ENCODE results near the gene TCIRG1.

Gene TCIRG1

DNA sequence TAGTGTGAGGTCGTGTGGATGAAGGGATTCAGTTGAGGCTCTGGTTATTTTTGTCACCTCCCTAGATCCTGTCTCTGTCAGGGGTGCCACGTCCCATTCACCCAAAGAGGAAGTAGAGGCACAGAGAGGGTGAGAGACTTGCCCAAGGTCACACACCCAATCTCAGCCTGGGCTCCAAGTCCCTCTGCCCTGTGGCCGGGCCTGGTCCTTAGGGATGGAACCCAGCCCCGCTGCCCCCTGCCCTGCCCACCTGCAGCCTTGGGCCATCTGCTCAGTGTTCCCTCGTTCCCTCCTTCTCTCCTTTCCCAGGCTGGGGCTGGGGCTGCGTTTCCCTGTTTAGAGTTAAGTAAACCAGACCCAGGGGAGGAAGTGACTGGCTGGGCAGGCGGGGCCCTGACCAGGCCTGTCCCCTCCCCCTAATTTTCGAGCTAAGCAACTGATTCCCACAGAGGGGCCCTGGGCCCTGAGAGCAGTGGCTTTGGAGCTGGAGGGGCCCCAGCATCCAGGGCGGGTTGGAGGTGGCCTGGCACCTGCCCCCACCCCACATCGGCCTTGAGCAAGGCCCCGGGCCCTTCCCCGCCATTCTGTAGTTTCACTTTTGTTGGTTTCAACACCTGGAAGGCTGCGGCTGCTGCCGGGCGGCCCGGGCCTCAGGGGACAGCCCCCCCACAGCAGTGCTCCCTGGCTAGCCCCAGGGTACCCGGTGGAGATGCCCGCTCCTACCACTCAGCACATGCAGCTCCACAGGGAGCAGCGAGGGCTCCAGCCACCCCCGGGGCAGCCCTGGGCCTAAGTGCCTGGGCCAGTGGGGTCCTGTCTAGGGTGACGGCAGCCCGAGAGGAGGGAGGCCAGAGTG is 1.5 kb downstream of the TCIRG1 start:
- DNase-seq = no peak

GRCh38 chr11:68040957-68041591 is 2.2 kb downstream of the TCIRG1 start:
- no peak for DNase-seq

GRCh38 chr11:68041617-68042218 is 2.9 kb downstream of the TCIRG1 start:
- DNase-seq = no peak

DNA sequence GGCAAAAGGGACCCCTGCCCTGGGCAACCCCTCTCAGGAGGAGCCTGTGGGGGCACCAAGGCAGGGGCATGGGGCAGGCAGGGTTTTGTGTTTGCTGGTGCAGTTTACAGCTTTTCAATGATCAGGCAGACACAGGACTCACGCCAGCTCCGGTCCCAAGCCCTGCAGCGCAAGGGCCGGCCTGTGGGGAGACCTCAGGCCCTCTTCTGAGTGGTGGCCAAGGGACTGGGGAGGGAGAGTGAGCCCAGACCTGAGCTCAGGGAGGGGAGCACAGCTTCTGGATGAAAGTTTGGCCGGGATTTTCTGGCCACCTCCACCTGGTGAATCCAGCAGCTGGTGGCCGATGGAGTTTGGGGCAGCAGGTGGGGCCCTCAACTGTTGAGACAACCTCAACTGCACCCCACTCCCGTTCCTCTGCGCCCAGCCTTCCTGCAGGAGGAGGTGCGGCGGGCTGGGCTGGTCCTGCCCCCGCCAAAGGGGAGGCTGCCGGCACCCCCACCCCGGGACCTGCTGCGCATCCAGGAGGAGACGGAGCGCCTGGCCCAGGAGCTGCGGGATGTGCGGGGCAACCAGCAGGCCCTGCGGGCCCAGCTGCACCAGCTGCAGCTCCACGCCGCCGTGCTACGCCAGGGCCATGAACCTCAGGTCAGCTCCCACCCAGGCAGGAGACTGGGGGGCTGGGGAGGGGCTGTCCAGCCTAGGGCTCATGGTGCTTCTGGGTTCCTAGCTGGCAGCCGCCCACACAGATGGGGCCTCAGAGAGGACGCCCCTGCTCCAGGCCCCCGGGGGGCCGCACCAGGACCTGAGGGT is 3.6 kb downstream of the TCIRG1 start:
- DNase-seq = no peak

- no peak for DNase-seq
These were observed 4.2 kb downstream of the TCIRG1 start for GRCh38 chr11:68043029-68043348.

GRCh38 chr11:68043349-68044144 is 4.7 kb downstream of the TCIRG1 start:
- no peak for DNase-seq

DNA sequence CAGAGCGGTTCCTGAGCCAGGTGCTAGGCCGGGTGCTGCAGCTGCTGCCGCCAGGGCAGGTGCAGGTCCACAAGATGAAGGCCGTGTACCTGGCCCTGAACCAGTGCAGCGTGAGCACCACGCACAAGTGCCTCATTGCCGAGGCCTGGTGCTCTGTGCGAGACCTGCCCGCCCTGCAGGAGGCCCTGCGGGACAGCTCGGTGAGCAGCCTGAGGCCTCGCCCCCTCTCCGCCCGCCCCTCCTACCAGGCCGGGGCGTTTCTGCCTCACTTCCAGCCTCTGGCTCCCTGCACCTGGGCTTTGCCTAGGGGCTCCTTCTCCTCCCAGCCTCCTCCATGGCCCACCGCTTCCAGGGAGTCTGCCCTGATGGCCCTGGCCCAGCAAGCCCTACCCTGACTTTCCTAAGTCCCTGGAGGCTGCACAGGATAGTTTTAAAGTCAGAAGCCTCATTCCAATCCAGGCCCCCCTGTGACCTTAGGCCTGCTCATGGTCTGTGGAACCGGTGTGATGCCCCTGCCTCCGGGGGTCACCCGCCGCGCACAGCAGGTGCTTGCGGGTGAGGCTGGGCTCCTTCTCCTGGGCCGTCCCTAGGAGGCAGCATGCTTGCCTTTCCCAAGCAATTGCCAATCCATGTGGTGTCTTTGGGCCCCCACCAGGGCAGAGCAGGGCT is 5.5 kb downstream of the TCIRG1 start:
- no peak for DNase-seq

GRCh38 chr11:68044898-68045351 is 6.1 kb downstream of the TCIRG1 start:
- no peak for DNase-seq

GRCh38 chr11:68047437-68048290 is 8.8 kb downstream of the TCIRG1 start:
- no peak for DNase-seq

GRCh38 chr11:68048681-68049508 is 10.1 kb downstream of the TCIRG1 start:
- DNase-seq = no peak

GRCh38 chr11:68049509-68050370 is 10.9 kb downstream of the TCIRG1 start:
- no peak for DNase-seq

GRCh38 chr11:68050371-68050841 is 11.6 kb downstream of the TCIRG1 start:
- no peak for DNase-seq

DNA sequence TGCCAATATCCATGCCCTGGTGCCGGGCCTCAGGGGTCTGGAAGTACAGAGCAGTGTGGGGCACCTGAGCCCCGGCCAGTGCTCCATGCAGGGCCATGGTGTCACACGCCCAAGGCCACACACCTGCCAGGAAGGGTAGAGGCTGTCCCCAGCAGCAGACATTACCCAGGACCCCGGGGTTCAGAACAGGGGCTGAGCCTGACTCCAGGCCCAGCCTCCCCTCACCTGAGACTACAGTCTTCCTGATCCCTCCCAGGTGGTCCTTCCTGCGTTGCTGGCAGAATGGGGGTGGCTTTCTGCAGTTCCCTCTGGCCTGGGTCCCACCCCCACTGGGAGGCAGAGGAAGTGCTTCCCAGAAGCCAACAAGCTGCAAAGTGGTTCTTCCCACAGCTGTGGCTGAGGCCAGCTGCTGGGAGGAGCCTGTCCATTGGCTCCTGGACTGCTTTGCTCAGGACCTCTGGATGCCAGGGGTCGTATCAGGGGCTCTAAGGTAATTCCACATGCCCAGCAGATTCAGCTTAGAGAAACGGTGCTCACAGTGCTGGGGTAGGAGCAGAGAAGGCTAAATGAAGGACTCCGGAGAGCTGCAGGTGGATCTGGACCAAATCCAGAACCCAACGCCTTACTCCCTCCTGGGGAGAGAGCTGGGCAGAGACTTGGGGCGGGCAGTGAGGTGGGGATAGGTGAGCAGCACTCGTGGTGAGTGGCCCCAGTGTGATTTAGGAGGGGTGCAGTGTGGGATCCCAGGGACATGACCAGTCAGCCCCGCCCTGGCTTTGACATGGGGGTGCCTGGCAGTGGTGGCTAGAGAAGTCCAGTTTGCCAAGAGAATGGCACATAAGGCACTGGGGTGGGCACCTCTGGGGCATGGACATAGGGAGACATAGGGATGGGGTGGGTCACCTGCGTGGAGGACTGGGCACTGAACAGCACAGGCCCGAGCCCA is 12.6 kb downstream of the TCIRG1 start:
- DNase-seq = no peak

DNA sequence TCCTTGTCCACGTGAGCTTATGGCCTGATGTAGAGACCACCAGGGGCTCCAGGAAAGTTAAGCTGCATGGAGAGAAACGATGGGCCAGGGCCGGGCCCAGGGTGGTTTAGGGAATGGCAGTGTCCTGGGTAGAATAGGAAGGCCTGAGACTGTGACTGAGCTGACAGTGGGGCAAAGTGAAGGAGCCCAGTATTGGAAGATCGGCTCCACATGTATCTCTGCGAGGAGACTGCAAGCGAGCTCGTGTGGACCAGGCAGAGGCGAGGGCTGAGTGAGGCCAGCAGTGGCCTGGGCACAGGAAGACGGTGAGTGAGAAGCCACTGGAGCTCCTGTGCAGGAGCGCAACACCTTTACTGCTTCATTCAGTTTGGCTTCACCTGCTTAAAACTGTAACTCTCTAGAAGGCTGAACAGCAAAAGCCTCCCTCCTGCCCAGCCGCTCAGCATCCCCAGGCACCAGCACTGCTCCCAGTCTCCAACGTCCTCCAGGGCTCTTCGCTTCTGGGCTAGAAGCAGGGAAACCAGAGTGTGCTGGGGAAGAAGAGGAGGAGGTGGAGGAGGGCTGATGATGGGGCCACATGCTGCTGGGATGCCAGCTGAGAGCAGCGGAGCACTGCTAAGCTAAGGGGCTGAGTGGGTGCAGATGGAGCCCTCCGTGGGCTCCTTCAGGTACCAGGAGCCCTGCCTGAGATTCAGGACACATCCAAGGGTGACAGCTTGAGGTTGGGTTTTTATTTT is 13.5 kb downstream of the TCIRG1 start:
- no peak for DNase-seq

- no peak for DNase-seq
These were observed 14.3 kb downstream of the TCIRG1 start for GRCh38 chr11:68053117-68053516.

- no peak for DNase-seq
These were observed 15.4 kb downstream of the TCIRG1 start for GRCh38 chr11:68053981-68054812.

Measured in NCI-H1048 (cell line).